Heart left ventricle (tissue), 16 donors: Measurements from ENCODE around the gene CLIP1. TPM values are rescaled to one million over a fixed set of nuclear protein-coding genes. Genes with fewer than 3 reads are reported as not detected.
"Not testable (repeated sequence)": the region's sequence is repeated elsewhere in the genome, so short reads cannot be mapped to it uniquely, and the experiment has no call there.

ENCODE experiments used
- ATAC-seq, 4 donors: fragments of 200-7000 bp; cut with Tn5 transposase; one replicate each; pipeline ENCODE4 v1.9.1; 2020 to 2022; ENCODE audit warnings: moderate library complexity in 4 of 4, mild to moderate bottlenecking in 3 of 4, moderate number of reproducible peaks in 1 of 4
- DNase-seq, 5 donors: peaks; one replicate each; pipeline ENCODE4 v3.0.0-alpha.2; 2020
- H3K27ac ChIP-seq, 12 donors: fragments of 200-600 bp; sonication (generic) in 4 of 12; one replicate each; pipeline versions ENCODE4 v1.5.0 to v1.8.0; 2016 to 2022; ENCODE audit warnings: mild to moderate bottlenecking in 2 of 12
- H3K27me3 ChIP-seq, 9 donors: fragments of 200-600 bp; sonication (generic) in 2 of 9; one replicate each; pipeline versions ENCODE4 v1.5.1 to v1.8.0; 2016 to 2022; ENCODE audit warnings: mild to moderate bottlenecking in 3 of 9
- H3K36me3 ChIP-seq, 9 donors: fragments of 200-600 bp; sonication (generic) in 2 of 9; one replicate each; pipeline versions ENCODE4 v1.5.0 to v1.8.0; 2018 to 2022; ENCODE audit warnings: mild to moderate bottlenecking in 2 of 9
- H3K4me1 ChIP-seq, 12 donors: fragments of 200-600 bp; sonication (generic) in 4 of 12; one replicate each; pipeline versions ENCODE4 v1.5.0 to v1.8.0; 2016 to 2022; ENCODE audit warnings: mild to moderate bottlenecking in 3 of 12
- H3K4me3 ChIP-seq, 12 donors: fragments of 200-600 bp; sonication (generic) in 4 of 12; one replicate each; pipeline versions ENCODE4 v1.5.0 to v1.8.0; 2017 to 2022; ENCODE audit warnings: mild to moderate bottlenecking in 9 of 12, moderate library complexity in 4 of 12
- H3K9me3 ChIP-seq, 12 donors: fragments of 200-600 bp; sonication (generic) in 4 of 12; one replicate each; pipeline versions ENCODE4 v1.5.0 to v1.8.0; 2016 to 2022; ENCODE audit warnings: mild to moderate bottlenecking in 1 of 12
- POLR2A ChIP-seq, 2 donors: fragments of 450-650 bp; IDR thresholded peaks; one replicate each; pipeline ENCODE4 v1.6.1; 2017; ENCODE audit warnings: antibody characterized with exemption in 2 of 2, mild to moderate bottlenecking in 2 of 2, moderate library complexity in 2 of 2
- WGBS, 4 donors: extraction: QIAGEN DNeasy Blood & Tissue Kit in 2 of 4; methylation state at CpG; one replicate each; pipeline versions ENCODE4 v1.1.5 to v1.1.7; 2013 to 2018; 5-methylcytosine and 5-hydroxymethylcytosine counted together
- intact Hi-C, 10 donors: fragments of 100-400 bp; cut with DNase I; formaldehyde crosslinking; loops; one replicate each; pipeline versions ENCODE4 v1.11.1 to v1.14.2; 2022
- long read RNA-seq, 3 donors: library from polyadenylated mRNA; unstranded; transcript quantifications; one replicate each; pipeline ENCODE4 v2.0.0, GENCODE V29; 2020 to 2021
- polyA plus RNA-seq, 2 donors: library from polyadenylated mRNA; stranded (reverse); fragments of 200-250 nt; gene quantifications; one replicate each; pipeline ENCODE4 v1.2.3, GENCODE V29; 2013
- total RNA-seq, 9 donors: library from RNA; depleted of rRNA in 2 of 9; stranded (reverse); fragments of >200 nt in 2 of 9; fragmentation: NEBNext Ultra II Directional in 3 of 9; extraction: Animal tissue kit (Norgen Biotek cat#: 25700) in 3 of 9; gene quantifications; one replicate each; pipeline versions ENCODE4 v1.1.0 to v1.2.4, GENCODE V29; 2016 to 2023
- TF ChIP-seq, protein P1 (sequence below), 12 donors: fragments of 200-600 bp; sonication (generic) in 4 of 12; IDR thresholded peaks; one replicate each; pipeline versions ENCODE4 v1.5.0 to v1.8.0; 2018 to 2022; ENCODE audit warnings: antibody characterized with exemption in 12 of 12, mild to moderate bottlenecking in 5 of 12
- donor health status: ischemic (EF 13 %, LVEDD 7.1; RV severe dilation, severe dysfunction).
- donor health status: healthy with polysubstance abuse.
- donor health status: DM: no; HTN: yes; CAD: no.
- donor health status: DM: no; HTN: no; CAD: no.
- donor health status: ischemic (EF 25% LVEDD 6.9; RV normal size, moderate dysfunction).
- donor health status: ischemic (EF 25% LVEDD 5.7; RV mildly dilated, moderate dysfunction).
- donor health status: healthy.
- donor health status: DM: yes; HTN: yes; CAD: no.
- donor health status: ischemic (EF 35%, LVEDD 5.7; RV mildly dilated, moderate dysfunction).
- donor health status: nonischemic (EF 11% LVEDD 7.7; RV severe dilation, severe dysfunction).
- donor health status: DM: yes; HTN: yes; CAD: no.
- donor health status: PGD.
- donor health status: ischemic (EF 29% LVEDD 5.4; RV normal size, mild dysfunction).
- donor health status: nonischemic (EF 23%, LVEDD 6.1; RV moderate dilation, normal function).

CLIP1 gene
- total RNA-seq (100 to 1,000 TPM in 6 of 9 donors, 10 to 100 TPM in 3; 71.1 to 173 (median 107) TPM), polyA plus RNA-seq (10 to 100 TPM; 31.9 to 76.8 TPM)
- long read RNA-seq, donor 1, full-length matches to known transcripts = 3 of 112 reads
- long read RNA-seq, donor 1, partial matches to known transcripts = 86 of 112 reads
- long read RNA-seq, donor 1, other reads (novel, unspliced or antisense) = 23 of 112 reads
- long read RNA-seq, donor 2, partial matches to known transcripts = 523 of 598 reads
- long read RNA-seq, donor 2, other reads (novel, unspliced or antisense) = 71 of 598 reads
- long read RNA-seq, donor 3, full-length matches to known transcripts = 11 of 204 reads
- long read RNA-seq, donor 3, partial matches to known transcripts = 167 of 204 reads
- long read RNA-seq, donor 3, other reads (novel, unspliced or antisense) = 26 of 204 reads

DNA sequence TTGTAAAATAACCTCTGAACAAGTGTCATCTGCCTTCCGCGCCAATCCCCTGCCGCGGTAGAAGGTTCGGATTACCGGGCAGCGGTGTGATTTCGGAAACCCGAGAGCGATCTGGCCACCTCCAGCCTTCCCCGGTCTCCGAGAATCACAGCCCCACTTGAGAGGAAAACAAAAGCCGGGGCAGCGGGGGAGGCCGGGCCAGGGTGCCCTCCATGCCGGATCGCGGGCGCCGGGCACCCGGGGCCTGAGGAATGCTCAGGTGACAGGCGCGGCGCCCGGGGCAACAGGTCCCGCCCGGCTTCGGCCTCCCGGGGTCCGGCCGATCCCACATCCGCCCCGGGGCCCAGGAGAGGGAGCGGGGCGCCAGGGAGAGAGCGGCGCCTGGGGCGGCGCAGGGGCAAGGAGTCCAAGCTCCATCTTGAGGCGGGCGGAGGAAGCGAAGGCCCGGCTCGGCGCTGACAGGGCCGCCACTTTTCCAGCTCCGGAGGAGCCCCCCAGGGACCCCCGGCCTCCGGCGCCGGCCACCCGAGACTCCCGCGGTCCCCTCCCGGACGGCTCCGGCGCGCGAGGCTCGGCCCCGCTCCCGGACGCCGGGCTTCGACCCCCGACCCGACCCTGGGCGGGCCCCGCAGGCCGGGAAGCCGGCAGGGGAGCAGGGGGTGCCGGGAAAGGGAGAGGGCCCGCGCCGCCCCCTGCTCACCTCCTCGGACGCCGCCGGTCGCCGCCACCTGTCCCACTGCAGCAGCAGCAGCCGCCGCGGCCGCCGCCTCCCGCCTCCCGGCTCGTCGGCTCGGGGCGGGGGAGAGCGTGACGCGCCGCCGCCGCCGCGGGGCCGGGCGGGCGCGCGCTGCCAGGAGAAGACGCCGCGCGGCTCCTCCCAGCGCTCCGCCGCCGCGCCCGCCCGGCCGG is at the start of gene CLIP1:
Gene CLIP1, minus strand, starts transcription at position 849 of the 909 bp plus-strand sequence. CDS start 42,217 bp downstream, outside the sequence.
- peak within 1 kb of the TSS; percentile 76 to 99 (median 86) for H3K4me3 ChIP-seq
- DNase-seq (peak; percentile 66 to 86 (median 72)), ATAC-seq (peak; percentile 56 to 90 (median 88))
- H3K36me3 ChIP-seq = peaks cover 0 to under 1% (median 0%) of the 10 kb centered on the region in 9 donors
- intact Hi-C loops = no loop called here
- H3K9me3 ChIP-seq = no peaks in the 10 kb centered on the region
- TF ChIP-seq POLR2A (IDR thresholded peaks at IDR 0.05) = peak in 1 of 2 donors; percentile 66
- TF ChIP-seq, protein P1, sequence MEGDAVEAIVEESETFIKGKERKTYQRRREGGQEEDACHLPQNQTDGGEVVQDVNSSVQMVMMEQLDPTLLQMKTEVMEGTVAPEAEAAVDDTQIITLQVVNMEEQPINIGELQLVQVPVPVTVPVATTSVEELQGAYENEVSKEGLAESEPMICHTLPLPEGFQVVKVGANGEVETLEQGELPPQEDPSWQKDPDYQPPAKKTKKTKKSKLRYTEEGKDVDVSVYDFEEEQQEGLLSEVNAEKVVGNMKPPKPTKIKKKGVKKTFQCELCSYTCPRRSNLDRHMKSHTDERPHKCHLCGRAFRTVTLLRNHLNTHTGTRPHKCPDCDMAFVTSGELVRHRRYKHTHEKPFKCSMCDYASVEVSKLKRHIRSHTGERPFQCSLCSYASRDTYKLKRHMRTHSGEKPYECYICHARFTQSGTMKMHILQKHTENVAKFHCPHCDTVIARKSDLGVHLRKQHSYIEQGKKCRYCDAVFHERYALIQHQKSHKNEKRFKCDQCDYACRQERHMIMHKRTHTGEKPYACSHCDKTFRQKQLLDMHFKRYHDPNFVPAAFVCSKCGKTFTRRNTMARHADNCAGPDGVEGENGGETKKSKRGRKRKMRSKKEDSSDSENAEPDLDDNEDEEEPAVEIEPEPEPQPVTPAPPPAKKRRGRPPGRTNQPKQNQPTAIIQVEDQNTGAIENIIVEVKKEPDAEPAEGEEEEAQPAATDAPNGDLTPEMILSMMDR (IDR thresholded peaks at IDR 0.05) = peak; percentile 26 to 78 (median 44)
- H3K27ac ChIP-seq = peak within 1 kb of the TSS; percentile 93 to 99 (median 99)
- WGBS, 4 donors = 0 to 1% (median 0%) methylated on average over 18 to 118 of the region's 118 CpGs
- no peaks in the 10 kb centered on the region for H3K27me3 ChIP-seq
- peaks cover 0 to 40% (median 24%) of the 10 kb centered on the region in 12 donors for H3K4me1 ChIP-seq

DNA sequence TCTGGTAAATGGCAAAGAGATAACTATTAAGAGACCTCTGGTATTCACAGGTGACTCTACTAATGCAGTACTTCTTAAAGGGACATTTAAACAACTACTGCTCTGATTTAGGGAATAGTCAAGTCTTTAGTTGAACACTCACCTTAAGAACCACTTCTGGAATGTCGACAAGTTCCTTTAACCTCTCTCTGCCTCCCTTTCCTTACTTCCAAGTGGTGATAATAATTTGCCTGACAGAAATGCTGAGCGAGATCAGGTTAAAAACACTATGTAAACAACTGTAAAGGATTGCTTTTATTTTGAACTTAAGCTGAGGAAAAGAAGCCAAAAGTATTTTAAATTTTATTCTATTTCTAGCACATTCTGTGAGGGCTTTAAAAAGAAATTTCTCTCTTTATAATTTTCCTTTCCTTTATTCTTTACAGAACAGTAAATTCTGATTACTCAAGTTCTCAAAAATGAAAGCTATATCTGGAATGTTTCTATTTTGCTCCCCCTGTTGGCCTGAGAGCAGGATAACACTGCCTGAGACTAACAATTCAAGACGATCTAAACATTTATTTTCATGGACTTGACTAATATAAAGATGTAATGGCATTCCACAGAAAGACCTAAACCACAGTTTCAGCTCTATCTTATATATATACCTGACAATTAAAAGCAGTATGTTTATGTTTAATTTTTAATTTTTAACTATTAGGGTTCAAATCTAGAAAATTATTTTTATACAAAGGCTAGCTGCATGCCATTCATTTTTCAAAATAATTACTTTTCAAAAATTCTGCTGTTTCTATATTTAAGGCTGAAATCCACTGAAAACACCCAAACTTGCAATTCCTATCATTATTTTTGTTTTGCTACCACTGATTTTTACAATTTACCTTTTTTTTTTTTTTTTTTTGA is 49.1 kb upstream of the CLIP1 start:
- DNase-seq = no peak
- intact Hi-C loops = loop anchor here (1.0 to 10.0 kb wide), 8 partner anchors 44 to 137 kb away; no protein-coding TSS in a partner anchor
- H3K27ac ChIP-seq = peak overlapping the region in 7 of 12 donors; percentile 6 to 59 (median 20)
- 32 to 39% (median 32%) methylated on average over 3 of the region's 3 CpGs for WGBS, 4 donors
- ATAC-seq = peak in 2 of 4 donors; percentile 51 to 52
- H3K4me3 ChIP-seq = no peak overlapping the region
- no peaks in the 10 kb centered on the region for H3K9me3 ChIP-seq
- H3K4me1 ChIP-seq = peaks cover 0 to 9% (median 5%) of the 10 kb centered on the region in 12 donors
- H3K27me3 ChIP-seq = no peaks in the 10 kb centered on the region
- TF ChIP-seq, protein P1 (IDR thresholded peaks at IDR 0.05) = peak; percentile 58 to 87 (median 78)
- no peak for TF ChIP-seq POLR2A (IDR thresholded peaks at IDR 0.05)
- H3K36me3 ChIP-seq = peaks cover 0 to 47% (median 43%) of the 10 kb centered on the region in 9 donors

DNA sequence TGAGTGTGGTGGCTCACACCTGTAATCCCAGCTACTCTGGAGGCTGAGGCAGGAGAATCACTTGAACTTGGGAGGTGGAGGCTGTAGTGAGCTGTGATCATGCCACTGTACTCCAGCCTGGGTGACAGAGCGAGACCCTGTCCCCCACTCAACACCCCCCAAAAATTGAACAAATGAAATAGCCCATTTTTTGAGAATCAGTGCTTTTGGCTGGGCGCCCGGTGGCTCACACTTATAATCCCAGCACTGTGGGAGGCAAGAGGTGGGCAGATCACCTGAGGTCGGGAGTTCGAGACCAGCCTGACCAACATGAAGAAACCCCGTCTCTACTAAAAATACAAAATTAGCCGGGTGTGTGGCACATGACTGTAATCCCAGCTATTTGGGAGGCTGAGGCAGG is 48.1 kb upstream of the CLIP1 start:
- not testable (repeated sequence) for H3K4me1 ChIP-seq, H3K27me3 ChIP-seq, H3K27ac ChIP-seq, H3K9me3 ChIP-seq, H3K4me3 ChIP-seq, DNase-seq, ATAC-seq
- peaks cover 0 to 37% (median 33%) of the 10 kb centered on the region in 9 donors for H3K36me3 ChIP-seq
- intact Hi-C loops = loop anchor here in 6 of 10 donors (2.0 to 10.0 kb wide), 6 partner anchors 43 to 136 kb away; no protein-coding TSS in a partner anchor
- 91 to 96% (median 94%) methylated on average over 6 to 7 of the region's 7 CpGs for WGBS, 4 donors

DNA sequence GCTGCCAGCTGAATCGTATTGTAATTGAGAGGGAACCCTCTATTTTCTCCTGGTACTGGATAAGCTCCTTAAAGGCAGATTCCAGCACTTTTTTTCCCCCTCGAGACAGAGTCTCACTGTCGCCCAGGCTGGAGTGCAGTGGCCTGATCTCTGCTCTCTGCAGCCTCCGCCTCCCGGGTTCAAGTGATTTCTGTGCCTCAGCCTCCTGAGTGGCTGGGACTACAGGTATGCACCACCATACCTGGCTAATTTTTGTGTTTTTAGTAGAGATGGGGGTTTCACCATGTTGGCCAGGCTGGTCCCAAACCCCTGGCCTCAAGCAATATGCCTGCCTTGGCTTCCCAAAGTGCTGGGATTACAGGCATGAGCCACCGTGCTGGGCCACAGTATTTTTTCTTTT is 47.4 kb upstream of the CLIP1 start:
- H3K4me3 ChIP-seq, DNase-seq, H3K9me3 ChIP-seq, ATAC-seq, H3K27ac ChIP-seq, H3K4me1 ChIP-seq, H3K27me3 ChIP-seq: not testable (repeated sequence)
- peaks cover 0 to 29% (median 26%) of the 10 kb centered on the region in 9 donors for H3K36me3 ChIP-seq
- intact Hi-C loops = loop anchor here in 6 of 10 donors (2.0 to 10.0 kb wide), 6 partner anchors 43 to 135 kb away; no protein-coding TSS in a partner anchor
- 85 to 87% (median 86%) methylated on average over 6 of the region's 6 CpGs for WGBS, 4 donors
